Ishikawa (cell line): Measurements from ENCODE around the gene PRIMPOL.
A peak's percentile ranks its signal among the peaks of the same experiment; 100 is the strongest.

ENCODE experiments used
- CEBPB ChIP-seq: IDR thresholded peaks from 2 replicates; pipeline ENCODE4 v1.6.1; 2012
- EGR1 ChIP-seq: IDR thresholded peaks from 2 replicates; pipeline ENCODE4 v1.6.1; 2012
- EP300 ChIP-seq: IDR thresholded peaks from 2 replicates; pipeline ENCODE4 v1.6.1; 2012; ENCODE audit warnings: borderline replicate concordance
- FOXM1 ChIP-seq: IDR thresholded peaks from 2 replicates; pipeline ENCODE4 v1.6.1; 2012; ENCODE audit warnings: low read depth, borderline replicate concordance
- RAD21 ChIP-seq: IDR thresholded peaks from 2 replicates; pipeline ENCODE4 v1.6.1; 2012; ENCODE audit warnings: low read depth
- TAF1 ChIP-seq: IDR thresholded peaks from 2 replicates; pipeline ENCODE4 v1.6.1; 2012; ENCODE audit warnings: low read depth, mild to moderate bottlenecking
- TCF12 ChIP-seq: IDR thresholded peaks from 2 replicates; pipeline ENCODE4 v1.6.1; 2012; ENCODE audit warnings: low read depth
- YY1 ChIP-seq: IDR thresholded peaks from 2 replicates; pipeline ENCODE4 v1.6.1; 2012; ENCODE audit warnings: low read depth
- ZBTB7A ChIP-seq: IDR thresholded peaks from 2 replicates; pipeline ENCODE4 v1.6.1; 2012; ENCODE audit warnings: low read depth
- TF ChIP-seq, protein P1 (sequence below): IDR thresholded peaks from 2 replicates; pipeline ENCODE4 v1.6.1; 2012
- TF ChIP-seq, protein P2 (sequence below): IDR thresholded peaks from 2 replicates; pipeline ENCODE4 v1.6.1; 2012; ENCODE audit warnings: low read depth, mild to moderate bottlenecking
- TF ChIP-seq, protein P3 (sequence below): IDR thresholded peaks from 2 replicates; pipeline ENCODE4 v1.6.1; 2012

DNA sequence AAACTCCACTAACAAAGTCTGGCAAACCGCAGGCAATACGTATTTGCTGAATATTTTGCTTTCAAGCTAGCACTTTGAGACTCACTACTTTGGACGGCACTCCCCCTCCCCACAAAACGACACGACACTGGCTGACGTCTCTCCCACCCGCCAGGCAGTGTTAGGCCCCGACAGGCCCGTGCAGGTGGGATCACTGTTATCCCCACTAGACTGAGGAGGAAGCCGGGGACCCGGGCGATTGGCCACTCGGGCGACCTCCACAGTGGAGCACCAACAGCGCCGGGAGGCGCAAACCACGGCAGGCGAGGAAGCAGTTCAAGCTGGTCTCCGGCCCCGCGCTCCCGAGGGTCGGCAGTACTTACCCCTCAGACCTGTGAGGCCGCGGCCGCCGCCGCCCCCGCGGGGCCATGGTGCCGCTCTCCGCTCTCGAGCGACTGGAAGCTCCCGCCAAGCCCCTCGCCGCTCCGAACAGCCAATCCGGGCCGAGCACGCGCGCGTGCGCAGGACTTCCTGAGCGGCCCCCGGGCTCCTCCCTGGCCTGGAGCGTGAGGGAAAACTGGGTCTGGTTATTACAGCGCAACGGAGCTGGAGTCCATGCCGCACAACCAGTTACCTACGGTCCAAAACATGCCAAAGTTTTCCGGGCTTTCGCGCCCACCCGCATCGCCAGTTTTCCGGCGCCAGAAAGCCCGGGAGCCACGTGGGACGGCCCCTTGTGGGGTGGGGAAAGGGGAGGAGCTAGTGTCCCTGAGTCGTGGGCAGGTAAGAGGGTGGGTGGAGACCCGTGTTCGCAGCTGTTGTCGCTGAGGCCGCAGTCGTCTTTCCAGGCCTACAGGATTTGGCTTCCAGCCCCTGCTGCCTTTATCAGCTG, 84.4 kb downstream of the PRIMPOL start, which contains the start of gene CENPU:
- TF ChIP-seq CEBPB (peak; percentile 64), TCF12 (peak; percentile 85), YY1 (peak; percentile 88), FOXM1 (peak; percentile 57; the same call in 1 of the 2 replicates), EGR1 (peak; percentile 63), TAF1 (peak; percentile 78; the same call in 1 of the 2 replicates), EP300 (no peak), RAD21 (no peak), ZBTB7A (peak; percentile 70)
- TF ChIP-seq, protein P1, sequence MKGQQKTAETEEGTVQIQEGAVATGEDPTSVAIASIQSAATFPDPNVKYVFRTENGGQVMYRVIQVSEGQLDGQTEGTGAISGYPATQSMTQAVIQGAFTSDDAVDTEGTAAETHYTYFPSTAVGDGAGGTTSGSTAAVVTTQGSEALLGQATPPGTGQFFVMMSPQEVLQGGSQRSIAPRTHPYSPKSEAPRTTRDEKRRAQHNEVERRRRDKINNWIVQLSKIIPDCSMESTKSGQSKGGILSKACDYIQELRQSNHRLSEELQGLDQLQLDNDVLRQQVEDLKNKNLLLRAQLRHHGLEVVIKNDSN, result peak; percentile 87
- TF ChIP-seq, protein P2, sequence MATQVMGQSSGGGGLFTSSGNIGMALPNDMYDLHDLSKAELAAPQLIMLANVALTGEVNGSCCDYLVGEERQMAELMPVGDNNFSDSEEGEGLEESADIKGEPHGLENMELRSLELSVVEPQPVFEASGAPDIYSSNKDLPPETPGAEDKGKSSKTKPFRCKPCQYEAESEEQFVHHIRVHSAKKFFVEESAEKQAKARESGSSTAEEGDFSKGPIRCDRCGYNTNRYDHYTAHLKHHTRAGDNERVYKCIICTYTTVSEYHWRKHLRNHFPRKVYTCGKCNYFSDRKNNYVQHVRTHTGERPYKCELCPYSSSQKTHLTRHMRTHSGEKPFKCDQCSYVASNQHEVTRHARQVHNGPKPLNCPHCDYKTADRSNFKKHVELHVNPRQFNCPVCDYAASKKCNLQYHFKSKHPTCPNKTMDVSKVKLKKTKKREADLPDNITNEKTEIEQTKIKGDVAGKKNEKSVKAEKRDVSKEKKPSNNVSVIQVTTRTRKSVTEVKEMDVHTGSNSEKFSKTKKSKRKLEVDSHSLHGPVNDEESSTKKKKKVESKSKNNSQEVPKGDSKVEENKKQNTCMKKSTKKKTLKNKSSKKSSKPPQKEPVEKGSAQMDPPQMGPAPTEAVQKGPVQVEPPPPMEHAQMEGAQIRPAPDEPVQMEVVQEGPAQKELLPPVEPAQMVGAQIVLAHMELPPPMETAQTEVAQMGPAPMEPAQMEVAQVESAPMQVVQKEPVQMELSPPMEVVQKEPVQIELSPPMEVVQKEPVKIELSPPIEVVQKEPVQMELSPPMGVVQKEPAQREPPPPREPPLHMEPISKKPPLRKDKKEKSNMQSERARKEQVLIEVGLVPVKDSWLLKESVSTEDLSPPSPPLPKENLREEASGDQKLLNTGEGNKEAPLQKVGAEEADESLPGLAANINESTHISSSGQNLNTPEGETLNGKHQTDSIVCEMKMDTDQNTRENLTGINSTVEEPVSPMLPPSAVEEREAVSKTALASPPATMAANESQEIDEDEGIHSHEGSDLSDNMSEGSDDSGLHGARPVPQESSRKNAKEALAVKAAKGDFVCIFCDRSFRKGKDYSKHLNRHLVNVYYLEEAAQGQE, result no peak
- TF ChIP-seq, protein P3, sequence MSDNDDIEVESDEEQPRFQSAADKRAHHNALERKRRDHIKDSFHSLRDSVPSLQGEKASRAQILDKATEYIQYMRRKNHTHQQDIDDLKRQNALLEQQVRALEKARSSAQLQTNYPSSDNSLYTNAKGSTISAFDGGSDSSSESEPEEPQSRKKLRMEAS, result peak; percentile 94
